OCI-LY1 (cell line): ENCODE measurements around the gene PDLIM5.

ENCODE experiments used
- CTCF ChIP-seq: fragments of 200-600 bp; sonication (generic), shearing (Covaris generic); IDR thresholded peaks from 2 replicates; pipeline ENCODE4 v1.5.1; 2017; ENCODE audit warnings: mild to moderate bottlenecking, antibody characterized with exemption, low read length, moderate library complexity, mixed read lengths
- EZH2 ChIP-seq: fragments of 200-600 bp; sonication (generic), shearing (Covaris generic); IDR thresholded peaks from 2 replicates; pipeline ENCODE4 v1.8.0; 2017; ENCODE audit warnings: borderline replicate concordance, mixed run types, mild to moderate bottlenecking, antibody characterized with exemption, low read length, moderate library complexity, mixed read lengths

DNA sequence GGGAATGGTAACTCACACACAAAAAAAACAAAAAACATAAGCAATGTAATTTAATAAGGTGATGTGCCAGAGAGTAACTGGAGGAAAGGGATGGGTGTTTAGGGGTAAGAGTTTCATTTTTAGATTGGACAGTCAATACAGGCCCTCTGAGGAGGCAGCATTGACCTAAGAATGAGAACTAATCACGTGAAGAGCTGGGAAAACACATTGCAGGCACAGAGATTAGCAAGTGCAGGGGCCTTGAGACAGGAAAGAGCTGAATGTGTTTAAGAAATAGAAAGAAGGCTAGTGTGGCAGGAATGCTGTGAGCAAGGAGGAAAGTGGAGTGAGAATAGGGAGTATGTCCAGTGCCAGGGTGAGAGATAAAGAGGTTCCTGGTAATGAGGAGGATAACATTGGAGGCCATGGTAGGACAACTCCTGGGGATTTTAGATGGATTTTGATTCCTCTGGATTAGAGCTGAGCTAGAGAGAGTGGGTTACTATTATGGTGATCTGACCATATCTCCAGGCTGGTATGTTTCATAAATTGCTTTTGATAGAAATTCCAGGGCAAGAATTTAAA lies 17.6 kb downstream of the PDLIM5 start:
- TF ChIP-seq CTCF (no peak), EZH2 (no peak)
